Ramos (cell line): ENCODE measurements around the gene DCDC2C.

Experiments
- in situ Hi-C: fragments of 300-500 bp; cut with MboI; formaldehyde crosslinking; loops from one replicate; pipeline ENCODE4 v1.14.3; 2022; ENCODE audit warnings: low sequenced_read_pairs; ENCODE audit not compliant: unreplicated experiment

The DCDC2C gene

GRCh38 chr2:3766824-3767223 lies 63.4 kb downstream of the DCDC2C start:
- in situ Hi-C loops, result no loop called here

- in situ Hi-C loops, result no loop called here
Measured at GRCh38 chr2:3768960-3769765, 65.8 kb downstream of the DCDC2C start.

GRCh38 chr2:3769766-3770165 lies 66.4 kb downstream of the DCDC2C start:
- in situ Hi-C loops, result no loop called here

GRCh38 chr2:3770724-3771415 lies 67.5 kb downstream of the DCDC2C start:
- in situ Hi-C loops, result no loop called here

- in situ Hi-C loops, result no loop called here
Measured at GRCh38 chr2:3771576-3771975, 68.2 kb downstream of the DCDC2C start.

GRCh38 chr2:3774336-3774735 lies 71.0 kb downstream of the DCDC2C start:
- in situ Hi-C loops, result no loop called here

- in situ Hi-C loops, result no loop called here
Measured at GRCh38 chr2:3776311-3776710, 72.9 kb downstream of the DCDC2C start.

- in situ Hi-C loops, result no loop called here
Measured at GRCh38 chr2:3777966-3778365, 74.6 kb downstream of the DCDC2C start.

GRCh38 chr2:3778851-3779495 lies 75.6 kb downstream of the DCDC2C start:
- in situ Hi-C loops, result no loop called here

GRCh38 chr2:3779496-3780049 lies 76.2 kb downstream of the DCDC2C start:
- in situ Hi-C loops, result no loop called here

GRCh38 chr2:3780477-3781402 lies 77.4 kb downstream of the DCDC2C start:
- in situ Hi-C loops, result no loop called here

- in situ Hi-C loops, result no loop called here
Measured at GRCh38 chr2:3784731-3785130, 81.4 kb downstream of the DCDC2C start.

GRCh38 chr2:3785220-3785889 lies 82.0 kb downstream of the DCDC2C start:
- in situ Hi-C loops, result no loop called here

- in situ Hi-C loops, result no loop called here
Measured at GRCh38 chr2:3785890-3786273, 82.5 kb downstream of the DCDC2C start.

GRCh38 chr2:3787768-3788167 lies 84.4 kb downstream of the DCDC2C start:
- in situ Hi-C loops, result no loop called here

- in situ Hi-C loops, result no loop called here
Measured at GRCh38 chr2:3789256-3789655, 85.9 kb downstream of the DCDC2C start.

- in situ Hi-C loops, result no loop called here
Measured at GRCh38 chr2:3793249-3793648, 89.9 kb downstream of the DCDC2C start.

GRCh38 chr2:3801506-3801905 lies 98.1 kb downstream of the DCDC2C start:
- in situ Hi-C loops, result no loop called here

- in situ Hi-C loops, result no loop called here
Measured at GRCh38 chr2:3805201-3805939, 102.0 kb downstream of the DCDC2C start.
